ENCODE measurements around the gene PTPRN2.

Gene PTPRN2

GRCh38 chr7:158123214-158123613, 464.4 kb downstream of the PTPRN2 start:
- no peak for DNase-seq

- no peak for DNase-seq
Observed at GRCh38 chr7:158121441-158122045, 466.1 kb downstream of the PTPRN2 start.

- DNase-seq = no peak
Observed at GRCh38 chr7:158120716-158121115, 466.9 kb downstream of the PTPRN2 start.

GRCh38 chr7:158120316-158120715, 467.3 kb downstream of the PTPRN2 start:
- DNase-seq = no peak

GRCh38 chr7:158117341-158118222, 470.0 kb downstream of the PTPRN2 start:
- no peak for DNase-seq

GRCh38 chr7:158116235-158116634, 471.4 kb downstream of the PTPRN2 start:
- DNase-seq = no peak

GRCh38 chr7:158114056-158114850, 473.4 kb downstream of the PTPRN2 start:
- DNase-seq = no peak

- no peak for DNase-seq
Observed at GRCh38 chr7:158113321-158114025, 474.1 kb downstream of the PTPRN2 start.

GRCh38 chr7:158112571-158113320, 474.9 kb downstream of the PTPRN2 start:
- DNase-seq = no peak

GRCh38 chr7:158111906-158112570, 475.6 kb downstream of the PTPRN2 start:
- no peak for DNase-seq

GRCh38 chr7:158111049-158111751, 476.4 kb downstream of the PTPRN2 start:
- DNase-seq = no peak

GRCh38 chr7:158110661-158111048, 477.0 kb downstream of the PTPRN2 start:
- no peak for DNase-seq

- DNase-seq = no peak
Observed at GRCh38 chr7:158110034-158110590, 477.5 kb downstream of the PTPRN2 start.

GRCh38 chr7:158109364-158110033, 478.1 kb downstream of the PTPRN2 start:
- no peak for DNase-seq

- no peak for DNase-seq
Observed at GRCh38 chr7:158108646-158109293, 478.9 kb downstream of the PTPRN2 start.

GRCh38 chr7:158107806-158108205, 479.8 kb downstream of the PTPRN2 start:
- DNase-seq = no peak

- DNase-seq = no peak
Observed at GRCh38 chr7:158106272-158106671, 481.4 kb downstream of the PTPRN2 start.

- no peak for DNase-seq
Observed at GRCh38 chr7:158103378-158103777, 484.2 kb downstream of the PTPRN2 start.

- DNase-seq = no peak
Observed at GRCh38 chr7:158102897-158103296, 484.7 kb downstream of the PTPRN2 start.
